Measurements from ENCODE around the gene AMDHD2. TPM values are rescaled to one million over a fixed set of nuclear protein-coding genes. Genes with fewer than 3 reads are reported as not detected.

The AMDHD2 gene, protein sequence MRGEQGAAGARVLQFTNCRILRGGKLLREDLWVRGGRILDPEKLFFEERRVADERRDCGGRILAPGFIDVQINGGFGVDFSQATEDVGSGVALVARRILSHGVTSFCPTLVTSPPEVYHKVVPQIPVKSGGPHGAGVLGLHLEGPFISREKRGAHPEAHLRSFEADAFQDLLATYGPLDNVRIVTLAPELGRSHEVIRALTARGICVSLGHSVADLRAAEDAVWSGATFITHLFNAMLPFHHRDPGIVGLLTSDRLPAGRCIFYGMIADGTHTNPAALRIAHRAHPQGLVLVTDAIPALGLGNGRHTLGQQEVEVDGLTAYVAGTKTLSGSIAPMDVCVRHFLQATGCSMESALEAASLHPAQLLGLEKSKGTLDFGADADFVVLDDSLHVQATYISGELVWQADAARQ
- 22.7 and 51.7 TPM in 2 replicates for total RNA-seq (2014; rRNA removed; shearing (Covaris generic); ENCODE audit: low replicate concordance)

DNA sequence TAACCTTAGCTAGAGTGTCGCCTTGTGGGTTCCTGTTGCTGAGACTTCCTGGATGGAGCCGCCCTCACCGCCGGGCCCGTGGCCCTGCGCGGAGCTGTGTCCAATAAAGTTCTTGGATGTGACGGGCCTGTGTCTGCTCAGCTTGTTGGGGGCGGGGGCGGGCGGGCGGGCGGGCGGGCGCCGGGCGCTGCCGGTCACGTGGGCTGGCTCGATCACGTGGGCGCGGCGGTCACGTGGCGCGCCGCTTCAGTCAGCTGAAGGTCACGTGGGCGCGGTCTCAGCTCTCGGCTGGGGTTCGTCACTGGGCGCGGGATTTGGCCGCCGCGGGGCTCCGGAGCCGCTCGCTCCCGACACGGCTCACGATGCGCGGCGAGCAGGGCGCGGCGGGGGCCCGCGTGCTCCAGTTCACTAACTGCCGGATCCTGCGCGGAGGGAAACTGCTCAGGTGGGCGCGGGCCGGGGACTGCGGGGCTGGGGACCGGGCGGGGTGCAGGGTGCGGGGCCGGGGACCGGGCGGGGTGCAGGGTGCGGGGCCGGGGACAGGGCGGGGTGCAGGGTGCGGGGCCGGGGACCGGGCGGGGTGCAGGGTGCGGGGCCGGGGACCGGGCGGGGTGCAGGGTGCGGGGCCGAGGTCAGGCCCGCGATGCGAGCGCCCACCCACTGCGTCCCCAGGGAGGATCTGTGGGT is at the start of gene AMDHD2:
Gene AMDHD2, plus strand, starts transcription at position 275 of the 687 bp plus-strand sequence. Its CDS starts 88 bp downstream, at position 363.
- Histone ChIP-seq H3K4me1 (ENCODE audit: low read length) (peaks cover 38% of the 10 kb centered on the region), H2AFZ (ENCODE audit: low read length) (no peak within 1 kb of the TSS), H3K9me3 (ENCODE audit: low read length) (no peaks in the 10 kb centered on the region), H3K27ac (ENCODE audit: low read length) (no peak within 1 kb of the TSS), H3K36me3 (ENCODE audit: insufficient read depth, low read length) (0 out of 2 replicates have a peak, but pooled peaks cover 3% of the 10 kb centered on the region), H4K20me1 (ENCODE audit: insufficient read depth, low read depth, low read length) (peaks cover 34% of the 10 kb centered on the region), H3K79me2 (ENCODE audit: low read length) (peaks cover 53% of the 10 kb centered on the region), H3K4me3 (ENCODE audit: low read length) (peak within 1 kb of the TSS; percentile 79), H3K4me2 (ENCODE audit: low read depth, low read length, poor library complexity, severe bottlenecking) (peak within 1 kb of the TSS; percentile 93), H3K9ac (ENCODE audit: low read length) (peak within 1 kb of the TSS; percentile 87), H3K9me2 (replicated peaks; ENCODE audit: insufficient read depth, low read length) (no peaks in the 10 kb centered on the region), H3K27me3 (ENCODE audit: low read length) (no peaks in the 10 kb centered on the region)
- DNase-seq = peak; percentile 96

DNA sequence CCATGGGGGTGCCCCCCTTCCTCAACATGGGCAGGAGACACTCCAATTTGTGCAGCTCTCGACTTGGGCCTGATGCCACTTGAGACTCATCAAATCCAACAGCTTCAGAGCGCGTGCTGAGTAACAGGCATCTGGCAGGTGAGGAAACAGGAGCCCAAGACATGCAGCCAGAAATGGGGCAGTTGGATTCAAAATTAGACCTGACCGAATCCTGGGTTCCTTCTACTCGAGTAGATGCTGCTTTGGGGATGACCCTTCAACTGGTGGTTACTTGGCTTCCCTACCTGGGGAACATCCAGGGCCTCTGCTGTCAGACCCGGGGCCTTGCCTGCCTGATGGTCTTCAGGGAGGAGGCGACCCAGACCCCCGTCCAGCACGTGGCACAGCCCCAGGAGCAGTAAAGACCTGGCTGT is 49.6 kb upstream of the AMDHD2 start:
- H3K27me3 ChIP-seq (ENCODE audit: low read length) = no peaks in the 10 kb centered on the region
- peak overlapping the region; percentile 96 for H3K4me2 ChIP-seq (ENCODE audit: low read depth, low read length, poor library complexity, severe bottlenecking)
- H3K9ac ChIP-seq (ENCODE audit: low read length) = peak overlapping the region; percentile 83
- peak overlapping the region; percentile 94 for H3K27ac ChIP-seq (ENCODE audit: low read length)
- H3K4me1 ChIP-seq (ENCODE audit: low read length) = peaks cover 81% of the 10 kb centered on the region
- DNase-seq = peak; percentile 81
- peaks cover 8% of the 10 kb centered on the region; the same call in 1 of the 2 replicates for H4K20me1 ChIP-seq (ENCODE audit: insufficient read depth, low read depth, low read length)
- H3K9me3 ChIP-seq (ENCODE audit: low read length) = no peaks in the 10 kb centered on the region
- H2AFZ ChIP-seq (ENCODE audit: low read length) = no peak overlapping the region
- H3K9me2 ChIP-seq (replicated peaks; ENCODE audit: insufficient read depth, low read length) = no peaks in the 10 kb centered on the region
- H3K4me3 ChIP-seq (ENCODE audit: low read length) = peak overlapping the region; percentile 100; the same call in 1 of the 2 replicates
- H3K36me3 ChIP-seq (ENCODE audit: insufficient read depth, low read length) = no peaks in the 10 kb centered on the region
- H3K79me2 ChIP-seq (ENCODE audit: low read length) = peaks cover 11% of the 10 kb centered on the region

DNA sequence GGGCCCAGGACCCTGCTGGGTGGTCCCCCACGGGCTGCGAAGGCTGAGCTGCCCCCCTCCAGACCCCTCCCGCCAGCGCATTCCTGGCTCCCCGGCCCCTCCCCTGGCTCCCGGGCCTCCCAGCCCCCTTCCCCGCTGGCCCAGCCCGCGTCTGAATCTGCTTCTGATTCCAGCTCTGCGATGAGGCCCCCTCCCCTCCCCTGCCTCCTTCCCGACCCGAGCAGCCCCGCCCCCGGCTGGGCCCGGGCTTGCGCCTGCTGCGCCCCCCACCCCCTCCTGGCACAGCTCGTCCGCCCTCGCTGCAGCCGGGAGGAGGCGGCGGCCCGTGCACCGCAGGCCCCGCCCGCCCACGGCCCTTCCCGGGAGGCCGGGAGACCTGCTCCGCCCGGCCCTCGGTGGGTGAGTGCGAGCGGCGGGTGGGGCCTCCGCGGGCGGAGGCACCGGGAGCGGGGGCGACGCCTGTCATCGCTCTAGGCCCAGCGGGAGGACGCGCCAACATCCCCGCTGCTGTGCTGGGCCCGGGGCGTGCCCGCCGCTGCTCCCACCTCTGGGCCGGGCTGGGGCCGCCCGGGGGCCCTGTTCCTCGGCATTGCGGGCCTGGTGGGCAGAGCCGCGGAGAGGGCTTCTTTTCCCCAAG is 49.0 kb upstream of the AMDHD2 start, which contains the start of gene NTN3:
Gene NTN3, plus strand, starts transcription at position 282 of the 637 bp plus-strand sequence. CDS start 405 bp downstream, outside the sequence.
- H3K27me3 ChIP-seq (ENCODE audit: low read length) = no peaks in the 10 kb centered on the region
- peak within 1 kb of the TSS; percentile 100; the same call in 1 of the 2 replicates for H3K4me3 ChIP-seq (ENCODE audit: low read length)
- no peak within 1 kb of the TSS for H2AFZ ChIP-seq (ENCODE audit: low read length)
- peak within 1 kb of the TSS; percentile 83 for H3K9ac ChIP-seq (ENCODE audit: low read length)
- peaks cover 16% of the 10 kb centered on the region for H3K79me2 ChIP-seq (ENCODE audit: low read length)
- peaks cover 14% of the 10 kb centered on the region; the same call in 1 of the 2 replicates for H4K20me1 ChIP-seq (ENCODE audit: insufficient read depth, low read depth, low read length)
- peak; percentile 73 for DNase-seq
- peak within 1 kb of the TSS; percentile 94 for H3K27ac ChIP-seq (ENCODE audit: low read length)
- no peaks in the 10 kb centered on the region for H3K9me2 ChIP-seq (replicated peaks; ENCODE audit: insufficient read depth, low read length)
- H3K9me3 ChIP-seq (ENCODE audit: low read length) = no peaks in the 10 kb centered on the region
- no peaks in the 10 kb centered on the region for H3K36me3 ChIP-seq (ENCODE audit: insufficient read depth, low read length)
- H3K4me1 ChIP-seq (ENCODE audit: low read length) = peaks cover 87% of the 10 kb centered on the region
- peak within 1 kb of the TSS; percentile 96 for H3K4me2 ChIP-seq (ENCODE audit: low read depth, low read length, poor library complexity, severe bottlenecking)

GRCh38 chr16:2471653-2472487 is 48.3 kb upstream of the AMDHD2 start:
- Histone ChIP-seq H3K4me1 (ENCODE audit: low read length) (peaks cover 88% of the 10 kb centered on the region), H3K9ac (ENCODE audit: low read length) (peak overlapping the region; percentile 83), H3K9me3 (ENCODE audit: low read length) (no peaks in the 10 kb centered on the region), H3K4me2 (ENCODE audit: low read depth, low read length, poor library complexity, severe bottlenecking) (peak overlapping the region; percentile 96), H3K9me2 (replicated peaks; ENCODE audit: insufficient read depth, low read length) (no peaks in the 10 kb centered on the region), H3K79me2 (ENCODE audit: low read length) (peaks cover 24% of the 10 kb centered on the region), H3K36me3 (ENCODE audit: insufficient read depth, low read length) (no peaks in the 10 kb centered on the region), H2AFZ (ENCODE audit: low read length) (no peak overlapping the region), H3K4me3 (ENCODE audit: low read length) (peak overlapping the region; percentile 100; the same call in 1 of the 2 replicates), H3K27me3 (ENCODE audit: low read length) (no peaks in the 10 kb centered on the region), H3K27ac (ENCODE audit: low read length) (peak overlapping the region; percentile 94), H4K20me1 (ENCODE audit: insufficient read depth, low read depth, low read length) (peaks cover 21% of the 10 kb centered on the region)
- peak; percentile 67 for DNase-seq

GRCh38 chr16:2472488-2472864 is 47.7 kb upstream of the AMDHD2 start:
- peak overlapping the region; percentile 100; the same call in 1 of the 2 replicates for H3K4me3 ChIP-seq (ENCODE audit: low read length)
- H3K4me2 ChIP-seq (ENCODE audit: low read depth, low read length, poor library complexity, severe bottlenecking) = peak overlapping the region; percentile 96
- H3K9ac ChIP-seq (ENCODE audit: low read length) = peak overlapping the region; percentile 100; the same call in 1 of the 2 replicates

GRCh38 chr16:2472885-2473445 is 47.2 kb upstream of the AMDHD2 start:
- no peaks in the 10 kb centered on the region for H3K36me3 ChIP-seq (ENCODE audit: insufficient read depth, low read length)
- H3K27me3 ChIP-seq (ENCODE audit: low read length) = no peaks in the 10 kb centered on the region
- DNase-seq = no peak
- no peaks in the 10 kb centered on the region for H3K9me2 ChIP-seq (replicated peaks; ENCODE audit: insufficient read depth, low read length)
- H4K20me1 ChIP-seq (ENCODE audit: insufficient read depth, low read depth, low read length) = peaks cover 31% of the 10 kb centered on the region
- peak overlapping the region; percentile 96 for H3K4me2 ChIP-seq (ENCODE audit: low read depth, low read length, poor library complexity, severe bottlenecking)
- peaks cover 35% of the 10 kb centered on the region for H3K79me2 ChIP-seq (ENCODE audit: low read length)
- no peaks in the 10 kb centered on the region for H3K9me3 ChIP-seq (ENCODE audit: low read length)
- H3K9ac ChIP-seq (ENCODE audit: low read length) = peak overlapping the region; percentile 100
- H3K4me1 ChIP-seq (ENCODE audit: low read length) = peaks cover 77% of the 10 kb centered on the region
- peak overlapping the region; percentile 91 for H3K27ac ChIP-seq (ENCODE audit: low read length)
- peak overlapping the region; percentile 100; the same call in 1 of the 2 replicates for H3K4me3 ChIP-seq (ENCODE audit: low read length)
- H2AFZ ChIP-seq (ENCODE audit: low read length) = no peak overlapping the region

More at GRCh38 chr16:2472488-2472864, 47.7 kb upstream of the AMDHD2 start:
- DNase-seq = no peak
- Histone ChIP-seq H4K20me1 (ENCODE audit: insufficient read depth, low read depth, low read length) (peaks cover 27% of the 10 kb centered on the region), H3K27ac (ENCODE audit: low read length) (no peak overlapping the region), H3K9me2 (replicated peaks; ENCODE audit: insufficient read depth, low read length) (no peaks in the 10 kb centered on the region), H2AFZ (ENCODE audit: low read length) (no peak overlapping the region), H3K36me3 (ENCODE audit: insufficient read depth, low read length) (no peaks in the 10 kb centered on the region), H3K9me3 (ENCODE audit: low read length) (no peaks in the 10 kb centered on the region), H3K4me1 (ENCODE audit: low read length) (peaks cover 82% of the 10 kb centered on the region), H3K79me2 (ENCODE audit: low read length) (peaks cover 30% of the 10 kb centered on the region), H3K27me3 (ENCODE audit: low read length) (no peaks in the 10 kb centered on the region)

DNA sequence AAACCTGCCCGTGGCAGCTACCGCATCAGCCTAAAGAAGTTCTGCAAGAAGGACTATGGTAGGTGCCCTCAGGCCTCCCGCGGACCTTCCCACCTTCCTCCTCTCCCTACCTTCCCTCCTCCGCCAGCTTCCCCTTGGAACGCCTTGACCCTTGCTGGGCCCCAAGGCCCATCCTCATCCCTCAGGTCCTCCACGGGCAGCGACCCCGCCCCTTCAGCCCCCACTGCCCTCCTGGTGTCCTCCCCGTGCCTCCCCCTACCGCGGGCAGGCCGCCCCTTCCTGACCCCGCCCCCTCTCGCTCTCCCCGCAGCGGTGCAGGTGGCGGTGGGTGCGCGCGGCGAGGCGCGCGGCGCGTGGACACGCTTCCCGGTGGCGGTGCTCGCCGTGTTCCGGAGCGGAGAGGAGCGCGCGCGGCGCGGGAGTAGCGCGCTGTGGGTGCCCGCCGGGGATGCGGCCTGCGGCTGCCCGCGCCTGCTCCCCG is 46.7 kb upstream of the AMDHD2 start:
- H3K27me3 ChIP-seq (ENCODE audit: low read length) = no peaks in the 10 kb centered on the region
- peak overlapping the region; percentile 100 for H3K9ac ChIP-seq (ENCODE audit: low read length)
- H3K36me3 ChIP-seq (ENCODE audit: insufficient read depth, low read length) = no peaks in the 10 kb centered on the region
- peaks cover 36% of the 10 kb centered on the region for H4K20me1 ChIP-seq (ENCODE audit: insufficient read depth, low read depth, low read length)
- peaks cover 72% of the 10 kb centered on the region for H3K4me1 ChIP-seq (ENCODE audit: low read length)
- H2AFZ ChIP-seq (ENCODE audit: low read length) = no peak overlapping the region
- peak overlapping the region; percentile 91 for H3K27ac ChIP-seq (ENCODE audit: low read length)
- H3K4me3 ChIP-seq (ENCODE audit: low read length) = peak overlapping the region; percentile 100; the same call in 1 of the 2 replicates
- H3K79me2 ChIP-seq (ENCODE audit: low read length) = peaks cover 40% of the 10 kb centered on the region
- H3K9me3 ChIP-seq (ENCODE audit: low read length) = no peaks in the 10 kb centered on the region
- peak; percentile 78 for DNase-seq
- peak overlapping the region; percentile 96 for H3K4me2 ChIP-seq (ENCODE audit: low read depth, low read length, poor library complexity, severe bottlenecking)
- no peaks in the 10 kb centered on the region for H3K9me2 ChIP-seq (replicated peaks; ENCODE audit: insufficient read depth, low read length)
